ENCODE measurements around the gene CAMTA1.

CAMTA1 gene

GRCh38 chr1:7040969-7041695, 255.9 kb downstream of the CAMTA1 start:
- no peak for DNase-seq (ENCODE audit: low spot score)

GRCh38 chr1:7042322-7043190, 257.3 kb downstream of the CAMTA1 start:
- peak; percentile 34 for DNase-seq (ENCODE audit: low spot score)

- no peak for DNase-seq (ENCODE audit: low spot score)
Measured at GRCh38 chr1:7043191-7043549, 257.9 kb downstream of the CAMTA1 start.

GRCh38 chr1:7043719-7044535, 258.7 kb downstream of the CAMTA1 start:
- no peak for DNase-seq (ENCODE audit: low spot score)

GRCh38 chr1:7045897-7046296, 260.6 kb downstream of the CAMTA1 start:
- no peak for DNase-seq (ENCODE audit: low spot score)

- peak; percentile 26 for DNase-seq (ENCODE audit: low spot score)
Measured at GRCh38 chr1:7046314-7046713, 261.1 kb downstream of the CAMTA1 start.

GRCh38 chr1:7046891-7047290, 261.6 kb downstream of the CAMTA1 start:
- DNase-seq (ENCODE audit: low spot score): no peak

- DNase-seq (ENCODE audit: low spot score): no peak
Measured at GRCh38 chr1:7047866-7048265, 262.6 kb downstream of the CAMTA1 start.

GRCh38 chr1:7048395-7048794, 263.1 kb downstream of the CAMTA1 start:
- DNase-seq (ENCODE audit: low spot score): no peak

- no peak for DNase-seq (ENCODE audit: low spot score)
Measured at GRCh38 chr1:7049913-7050625, 264.8 kb downstream of the CAMTA1 start.

GRCh38 chr1:7050751-7051665, 265.8 kb downstream of the CAMTA1 start:
- DNase-seq (ENCODE audit: low spot score): no peak

- no peak for DNase-seq (ENCODE audit: low spot score)
Measured at GRCh38 chr1:7052701-7053100, 267.4 kb downstream of the CAMTA1 start.

GRCh38 chr1:7060745-7061144, 275.5 kb downstream of the CAMTA1 start:
- DNase-seq (ENCODE audit: low spot score): no peak

GRCh38 chr1:7062346-7063061, 277.2 kb downstream of the CAMTA1 start:
- no peak for DNase-seq (ENCODE audit: low spot score)

GRCh38 chr1:7063981-7064380, 278.7 kb downstream of the CAMTA1 start:
- DNase-seq (ENCODE audit: low spot score): no peak

- no peak for DNase-seq (ENCODE audit: low spot score)
Measured at GRCh38 chr1:7068552-7068951, 283.3 kb downstream of the CAMTA1 start.

- peak; percentile 25 for DNase-seq (ENCODE audit: low spot score)
Measured at GRCh38 chr1:7069931-7070330, 284.7 kb downstream of the CAMTA1 start.

- peak; percentile 82 for DNase-seq (ENCODE audit: low spot score)
Measured at GRCh38 chr1:7070389-7071029, 285.3 kb downstream of the CAMTA1 start.

- no peak for DNase-seq (ENCODE audit: low spot score)
Measured at GRCh38 chr1:7076117-7076516, 290.9 kb downstream of the CAMTA1 start.

GRCh38 chr1:7076572-7076971, 291.3 kb downstream of the CAMTA1 start:
- DNase-seq (ENCODE audit: low spot score): no peak
